ENCODE measurements around the gene BMP10. TPM values are rescaled to one million over a fixed set of nuclear protein-coding genes. Genes with fewer than 3 reads are reported as not detected.

BMP10 gene
- total RNA-seq, 1 experiment from 2014 or later, result not detected

GRCh38 chr2:68838641-68839040 lies 32.6 kb downstream of the BMP10 start:
- ChIA-PET POLR2A (ENCODE audit: low non-redundant PET) (interaction anchor here (0.6 kb wide), 1 partner anchor 616 kb away, joined by 7 read pairs; no protein-coding TSS in a partner anchor), CTCF (interaction anchor here (0.9 to 1.5 kb wide), 3 partner anchors 129 to 375 kb away, joined by 4 to 5 read pairs (median 4); no protein-coding TSS in a partner anchor)
- Histone ChIP-seq H3K36me3 (ENCODE audit: insufficient read depth, low read length, poor library complexity, severe bottlenecking) (no peaks in the 10 kb centered on the region), H3K4me3 (ENCODE audit: low read depth, low read length, poor library complexity, severe bottlenecking) (no peak overlapping the region), H3K27me3 (replicated peaks; ENCODE audit: insufficient read depth, low read depth, low read length, poor library complexity) (no peaks in the 10 kb centered on the region), H3K9me3 (ENCODE audit: low read depth, low read length, poor library complexity, severe bottlenecking) (no peaks in the 10 kb centered on the region), H3K27ac (ENCODE audit: low read depth, low read length, poor library complexity, severe bottlenecking) (no peak overlapping the region), H3K4me1 (ENCODE audit: insufficient read depth, low read length, poor library complexity, severe bottlenecking) (no peaks in the 10 kb centered on the region)
- intact Hi-C loops (cut with micrococcal nuclease; ENCODE audit: unreplicated experiment), result loop anchor here (5.0 kb wide), 1 partner anchor 376 kb away; no protein-coding TSS in a partner anchor
- BruUV-seq (replicated peaks), result no TSS peak
- no peak for DNase-seq (ENCODE audit: low spot score)
- TF ChIP-seq CTCF (conservative IDR thresholded peaks at IDR 0.05; ENCODE audit: low read depth, low read length) (no peak), EZH2 (IDR thresholded peaks at IDR 0.05; ENCODE audit: borderline replicate concordance, low read depth, low read length, poor library complexity, severe bottlenecking) (no peak)

GRCh38 chr2:68837861-68838341 lies 33.3 kb downstream of the BMP10 start:
- TF ChIP-seq EZH2 (IDR thresholded peaks at IDR 0.05; ENCODE audit: borderline replicate concordance, low read depth, low read length, poor library complexity, severe bottlenecking) (no peak), CTCF (conservative IDR thresholded peaks at IDR 0.05; ENCODE audit: low read depth, low read length) (no peak)
- intact Hi-C loops (cut with micrococcal nuclease; ENCODE audit: unreplicated experiment), result loop anchor here (2.0 to 5.0 kb wide), 2 partner anchors 87 to 376 kb away; no protein-coding TSS in a partner anchor
- POLR2A ChIA-PET (ENCODE audit: low non-redundant PET), result interaction anchor here (0.6 kb wide), 1 partner anchor 617 kb away, joined by 7 read pairs; no protein-coding TSS in a partner anchor

GRCh38 chr2:68837164-68837860 lies 33.9 kb downstream of the BMP10 start:
- TF ChIP-seq CTCF (conservative IDR thresholded peaks at IDR 0.05; ENCODE audit: low read depth, low read length), result peak; percentile 72
- TF ChIP-seq EZH2 (IDR thresholded peaks at IDR 0.05; ENCODE audit: borderline replicate concordance, low read depth, low read length, poor library complexity, severe bottlenecking), result no peak
- Histone ChIP-seq H3K4me1 (ENCODE audit: insufficient read depth, low read length, poor library complexity, severe bottlenecking) (no peaks in the 10 kb centered on the region), H3K36me3 (ENCODE audit: insufficient read depth, low read length, poor library complexity, severe bottlenecking) (no peaks in the 10 kb centered on the region), H3K27ac (ENCODE audit: low read depth, low read length, poor library complexity, severe bottlenecking) (no peak overlapping the region), H3K4me3 (ENCODE audit: low read depth, low read length, poor library complexity, severe bottlenecking) (no peak overlapping the region), H3K9me3 (ENCODE audit: low read depth, low read length, poor library complexity, severe bottlenecking) (no peaks in the 10 kb centered on the region), H3K27me3 (replicated peaks; ENCODE audit: insufficient read depth, low read depth, low read length, poor library complexity) (no peaks in the 10 kb centered on the region)
- ChIA-PET CTCF (interaction anchor here (1.7 kb wide), 1 partner anchor 374 kb away, joined by 5 read pairs; no protein-coding TSS in a partner anchor), POLR2A (ENCODE audit: low non-redundant PET) (no interaction called here)
- DNase-seq (ENCODE audit: low spot score), result peak; percentile 58
- intact Hi-C loops (cut with micrococcal nuclease; ENCODE audit: unreplicated experiment), result loop anchor here (2.0 to 5.0 kb wide), 2 partner anchors 87 to 375 kb away; no protein-coding TSS in a partner anchor
- BruUV-seq (replicated peaks), result no TSS peak

More at GRCh38 chr2:68837861-68838341, 33.3 kb downstream of the BMP10 start:
- no peak for DNase-seq (ENCODE audit: low spot score)
- H3K4me3 ChIP-seq (ENCODE audit: low read depth, low read length, poor library complexity, severe bottlenecking), result no peak overlapping the region
- no peaks in the 10 kb centered on the region for H3K27me3 ChIP-seq (replicated peaks; ENCODE audit: insufficient read depth, low read depth, low read length, poor library complexity)
- no TSS peak for BruUV-seq (replicated peaks)
- CTCF ChIA-PET, result no interaction called here
- H3K9me3 ChIP-seq (ENCODE audit: low read depth, low read length, poor library complexity, severe bottlenecking), result no peaks in the 10 kb centered on the region
- H3K36me3 ChIP-seq (ENCODE audit: insufficient read depth, low read length, poor library complexity, severe bottlenecking), result no peaks in the 10 kb centered on the region
- H3K27ac ChIP-seq (ENCODE audit: low read depth, low read length, poor library complexity, severe bottlenecking), result no peak overlapping the region
- H3K4me1 ChIP-seq (ENCODE audit: insufficient read depth, low read length, poor library complexity, severe bottlenecking), result no peaks in the 10 kb centered on the region

Data from A673 (cell line).